GM21737 (cell line): ENCODE data around the gene FSCN2.

Source experiments
- ATAC-seq: cut with Tn5 transposase; IDR thresholded peaks from one replicate; pipeline ENCODE4 v1.9.1; 2021; ENCODE audit warnings: mild to moderate bottlenecking, moderate library complexity; ENCODE audit not compliant: unreplicated experiment

The FSCN2 gene

GRCh38 chr17:81552244-81553017 lies 24.3 kb downstream of the FSCN2 start, which contains the start of gene FAAP100:
Gene FAAP100, minus strand, starts transcription at chr17:81552353. Its CDS starts 23 bp downstream, at chr17:81552330.
- peak; percentile 44 for ATAC-seq

GRCh38 chr17:81553018-81553615 lies 24.9 kb downstream of the FSCN2 start:
- ATAC-seq, result peak; percentile 35

DNA sequence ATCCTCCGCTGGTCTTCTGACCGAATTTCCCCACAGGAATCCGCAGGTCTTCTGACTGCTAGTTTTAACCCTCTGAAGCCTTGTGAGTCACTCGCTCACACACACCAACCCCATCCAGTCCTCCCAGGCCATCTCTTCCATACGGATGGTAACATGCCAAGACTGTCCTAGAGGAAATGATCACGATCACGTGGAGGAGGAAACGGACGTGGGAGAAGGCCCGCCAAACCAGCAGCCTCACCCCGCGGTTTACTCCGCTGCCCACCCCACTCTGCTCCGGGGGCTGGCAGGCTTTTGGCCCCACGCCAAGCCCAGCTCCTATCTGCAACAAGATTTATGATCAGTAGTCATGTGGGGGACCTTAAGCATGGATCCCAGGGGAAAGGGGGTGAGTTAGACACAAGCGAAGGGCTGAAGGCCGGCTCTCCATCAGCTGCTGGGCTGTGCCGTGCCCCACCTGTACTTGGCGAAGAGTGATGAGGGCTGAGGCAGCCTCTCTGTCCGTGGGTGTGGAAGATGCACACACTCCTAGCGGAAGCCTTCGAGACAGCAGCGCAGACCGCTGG lies 25.5 kb downstream of the FSCN2 start:
- ATAC-seq, result no peak

- no peak for ATAC-seq
These were observed 28.1 kb downstream of the FSCN2 start for GRCh38 chr17:81556175-81556691.

GRCh38 chr17:81556863-81557262 lies 28.7 kb downstream of the FSCN2 start:
- no peak for ATAC-seq

- no peak for ATAC-seq
These were observed 29.3 kb downstream of the FSCN2 start for GRCh38 chr17:81557276-81558114.

- ATAC-seq, result no peak
These were observed 29.9 kb downstream of the FSCN2 start for GRCh38 chr17:81558115-81558468.

GRCh38 chr17:81558941-81559806 lies 31.0 kb downstream of the FSCN2 start:
- no peak for ATAC-seq

DNA sequence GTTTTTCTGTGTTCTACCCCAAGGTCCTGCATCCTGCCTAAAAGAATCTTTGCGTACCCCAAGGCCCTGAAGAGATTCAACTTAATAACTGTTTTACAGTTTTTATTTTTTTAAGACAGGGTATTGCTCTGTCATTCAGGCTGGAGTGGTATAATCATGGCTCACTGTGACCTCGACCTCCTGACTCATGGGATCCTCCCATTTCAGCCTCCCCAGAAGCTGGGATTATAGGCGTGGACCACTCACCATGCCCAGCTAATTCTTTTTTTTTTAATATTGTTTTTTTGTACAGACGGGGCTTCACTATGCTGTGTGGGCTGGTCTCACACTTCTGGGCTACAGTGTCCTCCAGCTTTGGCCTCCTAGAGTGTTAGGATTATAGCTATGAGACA lies 33.3 kb downstream of the FSCN2 start:
- ATAC-seq, result no peak

- ATAC-seq, result no peak
These were observed 35.8 kb downstream of the FSCN2 start for GRCh38 chr17:81563861-81564586.

DNA sequence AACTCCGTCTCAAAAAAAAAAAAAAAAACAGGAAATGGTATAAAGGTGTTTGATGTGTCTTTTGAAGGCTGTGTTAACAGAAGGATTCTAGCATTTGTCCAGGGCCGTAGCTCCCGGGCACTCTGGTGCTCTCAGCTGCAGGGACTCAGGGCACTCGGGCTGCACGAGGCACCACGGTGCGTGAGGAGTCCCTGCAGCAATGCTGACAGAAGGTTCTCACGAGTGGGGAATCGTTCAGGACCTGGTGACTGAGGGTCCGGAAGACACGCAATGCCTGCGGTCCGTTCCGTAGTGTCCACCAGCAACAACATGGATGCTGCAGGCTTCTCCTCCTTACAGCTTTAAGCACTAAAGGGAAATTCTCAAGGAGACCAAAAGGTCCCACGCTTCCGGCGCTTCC lies 36.6 kb downstream of the FSCN2 start:
- ATAC-seq, result no peak

GRCh38 chr17:81565231-81565630 lies 37.1 kb downstream of the FSCN2 start:
- ATAC-seq, result no peak

GRCh38 chr17:81566461-81567126 lies 38.4 kb downstream of the FSCN2 start:
- ATAC-seq, result no peak

GRCh38 chr17:81567191-81567590 lies 39.0 kb downstream of the FSCN2 start:
- no peak for ATAC-seq

- no peak for ATAC-seq
These were observed 40.2 kb downstream of the FSCN2 start for GRCh38 chr17:81568416-81568815.

DNA sequence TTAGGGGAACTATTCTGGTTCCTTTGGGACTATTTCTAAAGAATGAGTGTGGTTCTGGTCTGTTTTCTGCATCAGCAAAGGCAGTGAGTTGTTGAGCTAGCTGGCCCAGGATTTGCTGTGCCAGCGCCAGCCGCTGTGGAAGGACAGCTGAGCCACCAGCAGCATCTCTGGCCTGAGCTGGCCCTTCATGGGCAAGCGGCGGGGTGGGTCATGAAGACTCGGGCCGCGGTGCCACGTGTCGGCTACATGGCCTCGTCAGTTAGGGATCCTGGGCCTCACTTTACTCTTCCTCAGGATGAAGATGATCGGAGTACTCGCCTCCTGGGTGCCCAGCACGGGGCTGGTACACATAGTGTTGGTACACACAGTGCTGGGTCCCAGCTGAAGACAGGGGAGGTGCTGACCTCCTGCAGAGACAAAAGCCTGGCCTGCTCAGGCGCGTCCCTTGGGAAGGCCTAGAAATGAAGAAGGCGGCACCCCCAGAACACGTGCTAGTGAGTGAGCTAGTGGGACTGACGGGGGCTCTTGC lies 41.9 kb downstream of the FSCN2 start:
- no peak for ATAC-seq

DNA sequence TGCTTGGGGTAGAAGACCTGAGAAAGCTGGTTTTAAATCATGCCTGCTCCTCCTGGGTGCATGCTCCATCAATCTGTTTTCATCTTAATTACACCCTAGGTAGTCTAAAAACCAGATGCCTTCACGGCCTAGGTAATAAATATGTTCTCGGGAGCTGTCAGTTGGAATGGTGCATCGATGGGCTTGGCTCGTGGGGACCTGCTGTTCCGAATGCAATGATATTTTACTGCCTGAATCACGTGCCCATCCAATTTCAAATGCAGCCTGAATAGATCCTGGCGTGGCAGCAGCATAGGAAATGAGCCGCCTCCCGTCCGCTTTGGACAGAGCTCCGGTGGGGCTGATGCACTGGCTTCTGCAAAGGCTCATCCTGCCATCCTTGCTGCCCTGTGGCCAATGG lies 42.8 kb downstream of the FSCN2 start:
- ATAC-seq, result no peak

- ATAC-seq, result no peak
These were observed 44.5 kb downstream of the FSCN2 start for GRCh38 chr17:81572563-81573168.
